ENCODE data around the gene RUBCNL.

GRCh38 chr13:46360604-46361003 is 26.4 kb downstream of the RUBCNL start:
- TF ChIP-seq, protein P1, sequence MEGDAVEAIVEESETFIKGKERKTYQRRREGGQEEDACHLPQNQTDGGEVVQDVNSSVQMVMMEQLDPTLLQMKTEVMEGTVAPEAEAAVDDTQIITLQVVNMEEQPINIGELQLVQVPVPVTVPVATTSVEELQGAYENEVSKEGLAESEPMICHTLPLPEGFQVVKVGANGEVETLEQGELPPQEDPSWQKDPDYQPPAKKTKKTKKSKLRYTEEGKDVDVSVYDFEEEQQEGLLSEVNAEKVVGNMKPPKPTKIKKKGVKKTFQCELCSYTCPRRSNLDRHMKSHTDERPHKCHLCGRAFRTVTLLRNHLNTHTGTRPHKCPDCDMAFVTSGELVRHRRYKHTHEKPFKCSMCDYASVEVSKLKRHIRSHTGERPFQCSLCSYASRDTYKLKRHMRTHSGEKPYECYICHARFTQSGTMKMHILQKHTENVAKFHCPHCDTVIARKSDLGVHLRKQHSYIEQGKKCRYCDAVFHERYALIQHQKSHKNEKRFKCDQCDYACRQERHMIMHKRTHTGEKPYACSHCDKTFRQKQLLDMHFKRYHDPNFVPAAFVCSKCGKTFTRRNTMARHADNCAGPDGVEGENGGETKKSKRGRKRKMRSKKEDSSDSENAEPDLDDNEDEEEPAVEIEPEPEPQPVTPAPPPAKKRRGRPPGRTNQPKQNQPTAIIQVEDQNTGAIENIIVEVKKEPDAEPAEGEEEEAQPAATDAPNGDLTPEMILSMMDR (IDR thresholded peaks at IDR 0.05; ENCODE audit: low read depth, low read length, poor library complexity, severe bottlenecking), result no peak
- TF ChIP-seq EZH2phosphoT487 (IDR thresholded peaks at IDR 0.05; ENCODE audit: borderline replicate concordance, low read length), result no peak
